ENCODE results near the gene BMPR2.
"Not testable (repeated sequence)": the region's sequence is repeated elsewhere in the genome, so short reads cannot be mapped to it uniquely, and the experiment has no call there.

The BMPR2 gene

DNA sequence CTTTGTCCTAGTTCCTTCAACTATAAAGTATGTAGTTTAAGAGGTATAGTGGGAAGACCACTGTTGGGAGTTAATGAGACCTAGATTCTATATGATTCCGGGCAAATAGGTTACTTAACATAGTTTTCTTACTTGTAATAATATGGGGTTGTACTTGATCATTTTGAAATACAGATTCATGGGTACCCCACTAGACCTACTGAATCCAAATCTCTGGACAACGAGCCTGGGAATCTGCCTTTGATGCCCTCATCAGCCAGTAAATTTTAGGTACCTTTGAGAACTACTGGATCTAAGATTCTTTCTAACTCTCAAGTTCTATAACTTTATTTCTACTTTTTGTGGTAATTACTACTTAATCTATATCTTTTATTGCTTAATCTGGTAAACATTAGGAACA, 6.6 kb downstream of the BMPR2 start:
- no peak for DNase-seq (ENCODE audit: low read depth)

DNA sequence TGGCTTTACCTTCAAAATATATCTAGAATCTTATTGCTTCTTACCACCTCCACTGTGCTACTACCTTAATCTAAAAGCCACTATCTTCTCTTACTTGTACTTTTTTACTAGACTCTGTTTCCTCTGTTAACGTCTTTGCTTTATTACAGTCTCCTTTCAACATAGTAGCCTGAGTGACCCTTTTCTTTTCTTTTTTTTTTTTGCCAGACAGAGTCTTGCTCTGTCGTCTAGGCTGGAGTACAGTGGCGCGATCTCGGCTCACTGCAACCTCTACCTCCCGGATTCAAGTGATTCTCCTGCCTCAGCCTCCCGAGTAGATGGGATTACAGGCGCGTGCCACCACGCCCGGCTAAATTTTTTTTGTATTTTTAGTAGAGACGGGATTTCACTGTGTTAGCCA, 10.4 kb downstream of the BMPR2 start:
- DNase-seq (ENCODE audit: low read depth), result not testable (repeated sequence)

DNA sequence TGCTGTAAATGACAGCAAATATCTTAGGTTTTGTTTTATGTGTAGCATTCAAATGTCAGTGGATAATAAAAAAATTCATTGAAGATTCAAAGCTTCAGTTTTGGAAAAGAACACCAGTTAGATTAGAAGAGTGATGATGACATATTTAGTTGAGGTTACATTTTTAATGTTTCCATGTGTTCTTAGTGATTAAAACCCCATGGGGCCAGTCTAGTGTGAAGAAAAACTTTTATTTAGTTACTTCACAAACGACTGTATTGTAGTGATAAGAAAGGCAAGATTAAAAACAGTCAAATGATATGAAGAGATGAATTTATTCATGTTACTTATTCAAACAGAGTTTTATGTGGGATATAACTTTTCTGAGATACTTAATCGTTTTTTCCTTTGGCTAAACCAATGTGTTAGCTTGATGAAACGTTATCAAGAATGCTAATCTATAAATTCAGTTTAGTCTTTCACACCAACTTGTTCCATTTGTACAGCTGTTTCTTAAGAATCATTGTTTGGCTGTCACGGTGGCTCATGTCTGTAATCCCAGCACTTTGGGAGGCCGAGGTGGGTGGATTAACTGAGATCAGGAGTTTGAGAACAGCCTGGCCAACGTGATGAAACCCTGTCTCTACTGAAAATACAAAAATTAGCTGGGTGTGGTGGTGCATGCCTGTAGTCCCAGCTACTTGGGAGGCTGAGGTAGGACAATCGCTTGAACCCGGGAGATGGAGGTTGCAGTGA, 11.6 kb downstream of the BMPR2 start:
- peak; percentile 28 for DNase-seq (ENCODE audit: low read depth)

DNA sequence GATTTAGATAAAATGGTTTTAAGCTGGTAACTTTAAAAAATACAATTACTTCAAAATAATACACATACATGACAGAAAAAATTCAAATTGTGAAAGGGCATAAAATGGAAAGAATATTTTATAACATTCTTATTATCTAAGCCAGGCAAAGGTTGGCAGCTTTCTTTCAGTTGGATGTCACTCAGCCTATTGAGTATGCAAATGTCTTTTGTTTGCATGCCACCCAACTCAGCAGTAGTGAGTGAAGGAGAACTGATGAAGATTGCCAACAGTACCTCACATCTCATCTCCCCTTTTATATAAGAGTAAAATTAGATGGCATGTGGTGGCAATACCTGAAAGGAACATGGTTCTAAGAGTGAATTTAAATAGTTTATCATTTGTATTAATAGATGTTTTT, 24.8 kb downstream of the BMPR2 start:
- no peak for DNase-seq (ENCODE audit: low read depth)

DNA sequence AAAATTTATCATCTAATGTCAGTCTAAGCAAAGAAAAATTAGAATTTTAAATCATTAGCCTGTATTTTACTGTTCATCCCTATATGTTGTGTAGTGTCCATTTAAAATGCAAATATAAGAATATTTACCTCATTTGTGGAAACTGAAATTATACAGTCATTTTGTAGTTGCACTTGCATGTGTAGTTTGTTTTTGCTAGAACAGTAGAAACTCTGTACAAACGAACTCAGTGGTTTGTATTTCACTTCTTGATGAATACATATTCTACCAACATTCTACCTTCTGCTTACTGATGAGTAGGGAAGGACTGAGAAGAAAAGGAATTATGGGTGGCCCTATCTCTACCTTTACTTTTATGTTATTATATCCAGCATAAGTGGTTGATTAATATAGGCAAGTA, 29.7 kb downstream of the BMPR2 start:
- DNase-seq (ENCODE audit: low read depth), result no peak

DNA sequence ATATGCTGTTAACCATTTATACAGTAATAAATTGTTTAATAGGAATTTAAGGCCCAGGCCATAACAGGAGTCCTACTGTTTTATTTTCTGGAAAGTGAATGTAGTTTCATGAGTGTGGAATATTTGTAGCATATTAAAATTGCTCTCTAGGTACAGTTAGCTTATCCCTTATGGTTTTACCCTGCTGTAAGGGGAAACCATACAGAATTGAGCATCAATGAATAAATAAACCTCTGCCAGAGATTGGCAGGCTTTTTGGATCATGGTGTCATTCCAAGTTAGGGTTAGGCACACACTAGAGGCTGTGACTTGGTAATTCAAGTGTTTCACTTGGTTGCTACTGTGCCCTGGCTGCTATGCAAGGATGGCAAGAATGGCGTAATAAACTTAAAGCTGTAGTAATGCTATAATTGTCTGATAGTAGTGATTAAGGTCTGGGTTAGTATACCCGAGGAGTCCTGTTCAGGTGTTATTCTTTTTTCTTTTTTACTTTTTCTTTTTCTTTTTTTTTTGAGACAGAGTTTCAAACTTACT, 30.4 kb downstream of the BMPR2 start:
- peak; percentile 45 for DNase-seq (ENCODE audit: low read depth)

DNA sequence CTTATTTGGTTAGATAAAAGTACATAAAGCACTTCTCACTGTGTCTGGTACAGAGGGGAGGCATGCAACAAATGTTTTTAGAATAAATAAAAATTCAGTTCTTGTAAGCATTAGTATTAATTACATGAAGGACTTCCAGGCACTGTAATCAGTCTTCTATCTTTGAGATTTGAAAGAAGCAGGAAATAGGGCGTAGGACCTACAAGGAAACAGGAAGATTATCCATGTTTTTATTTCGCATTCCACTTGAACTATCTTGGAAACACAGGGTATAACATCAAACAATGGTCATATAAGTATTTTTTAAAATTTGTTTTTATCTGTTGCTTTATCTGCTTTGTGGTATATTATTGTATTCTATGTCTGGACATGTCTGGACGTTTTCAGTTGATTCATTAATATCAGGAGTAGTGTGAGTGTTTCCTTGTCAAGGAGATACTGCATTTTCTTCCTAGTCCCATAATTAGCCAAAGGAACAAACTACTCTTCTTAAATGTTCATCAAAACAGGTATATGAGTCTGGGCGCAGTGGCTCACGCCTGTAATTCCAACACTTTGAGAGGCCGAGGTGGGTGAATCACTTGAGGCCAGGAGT, 32.5 kb downstream of the BMPR2 start:
- no peak for DNase-seq (ENCODE audit: low read depth)

DNA sequence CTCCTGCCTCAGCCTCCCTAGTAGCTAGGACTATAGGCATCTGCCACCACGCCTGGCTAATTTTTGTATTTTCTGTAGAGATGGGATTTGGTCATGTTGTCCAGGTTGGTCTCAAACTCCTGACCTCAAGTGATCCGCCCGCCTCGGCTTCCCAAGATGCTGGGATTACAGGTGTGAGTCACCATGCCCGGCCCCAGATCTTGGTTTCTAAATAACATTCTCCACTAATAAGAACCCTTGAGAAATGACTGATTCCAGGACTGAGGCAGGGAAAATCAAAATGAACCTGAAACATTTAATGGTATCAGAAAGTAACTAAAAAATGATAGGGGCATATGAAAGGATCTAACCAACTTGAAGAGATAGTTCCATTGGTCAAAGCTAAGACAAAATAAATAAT, 34.0 kb downstream of the BMPR2 start:
- no peak for DNase-seq (ENCODE audit: low read depth)

DNA sequence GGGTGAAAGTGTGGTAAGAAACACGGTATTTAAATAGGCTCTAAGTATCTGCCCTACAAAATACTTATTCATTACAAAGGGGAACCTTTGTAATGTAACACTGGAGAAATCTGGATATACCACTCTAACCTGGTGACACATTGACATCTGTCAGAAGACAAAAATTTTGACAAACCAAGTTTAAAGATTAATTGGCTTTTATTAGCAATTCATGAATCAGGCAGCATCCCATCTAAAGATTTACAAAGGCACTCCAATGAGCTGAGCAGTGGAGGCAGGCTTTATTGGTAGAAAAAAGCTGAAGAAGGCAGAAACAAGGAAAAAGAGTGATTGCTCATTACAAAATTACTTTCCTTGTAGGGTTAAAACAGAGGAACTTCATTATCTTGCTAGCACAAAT, 35.0 kb downstream of the BMPR2 start:
- no peak for DNase-seq (ENCODE audit: low read depth)

DNA sequence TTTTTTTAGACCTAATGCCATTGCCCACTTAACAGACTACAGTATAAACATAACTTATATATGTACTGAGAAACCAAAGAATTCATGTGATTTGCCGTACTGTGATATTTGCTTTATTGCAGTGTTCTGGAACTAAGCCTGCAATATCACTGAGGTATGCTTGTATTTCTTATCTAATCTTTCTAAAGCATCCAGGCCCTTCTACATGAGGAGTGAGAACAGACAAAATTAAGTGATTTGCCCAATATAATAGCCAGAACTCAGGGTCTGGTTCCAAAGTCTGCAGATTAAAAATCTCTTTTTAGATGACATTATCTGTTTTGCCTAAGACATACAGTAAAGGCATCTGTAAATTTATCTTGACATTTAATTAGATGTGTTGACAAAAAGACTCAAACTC, 41.9 kb downstream of the BMPR2 start:
- DNase-seq (ENCODE audit: low read depth), result no peak

DNA sequence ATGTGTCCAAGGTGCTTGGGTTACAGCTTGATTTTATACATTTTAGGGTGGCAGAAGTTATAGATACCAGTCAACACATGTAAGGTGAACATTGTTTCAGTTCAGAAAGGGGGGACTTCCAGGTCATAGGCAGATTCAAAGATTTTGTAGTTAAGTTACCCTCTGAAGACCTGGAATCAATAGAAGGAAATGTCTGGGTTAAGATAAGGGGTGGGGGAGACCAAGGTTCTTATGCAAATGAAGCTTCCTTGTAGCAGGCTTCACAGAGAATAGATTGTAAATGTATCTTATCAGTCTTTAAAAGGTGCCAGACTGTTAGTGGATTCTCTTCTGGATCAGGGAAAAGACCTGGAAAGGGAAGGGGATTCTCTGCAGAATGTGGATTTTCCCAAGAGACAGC, 42.4 kb downstream of the BMPR2 start:
- no peak for DNase-seq (ENCODE audit: low read depth)

DNA sequence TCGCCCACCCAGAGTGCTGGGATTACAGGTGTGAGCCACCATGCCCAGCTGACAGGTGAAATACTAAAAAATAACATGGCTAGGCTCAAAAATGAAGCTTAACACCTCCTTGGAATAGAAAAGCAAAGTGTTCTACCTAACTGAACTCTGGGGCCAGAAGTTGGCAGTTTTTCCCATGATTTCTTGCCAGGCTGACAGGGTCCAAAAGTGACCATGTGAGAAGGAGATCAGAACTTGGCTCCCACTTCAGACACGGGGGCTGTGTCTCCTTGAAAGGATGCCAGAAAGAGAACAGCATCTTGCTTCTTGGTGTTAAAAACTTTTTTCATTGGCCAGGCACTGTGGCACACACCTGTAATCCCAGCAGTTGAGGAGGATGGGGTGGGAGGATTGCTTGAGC, 47.0 kb downstream of the BMPR2 start:
- no peak for DNase-seq (ENCODE audit: low read depth)

DNA sequence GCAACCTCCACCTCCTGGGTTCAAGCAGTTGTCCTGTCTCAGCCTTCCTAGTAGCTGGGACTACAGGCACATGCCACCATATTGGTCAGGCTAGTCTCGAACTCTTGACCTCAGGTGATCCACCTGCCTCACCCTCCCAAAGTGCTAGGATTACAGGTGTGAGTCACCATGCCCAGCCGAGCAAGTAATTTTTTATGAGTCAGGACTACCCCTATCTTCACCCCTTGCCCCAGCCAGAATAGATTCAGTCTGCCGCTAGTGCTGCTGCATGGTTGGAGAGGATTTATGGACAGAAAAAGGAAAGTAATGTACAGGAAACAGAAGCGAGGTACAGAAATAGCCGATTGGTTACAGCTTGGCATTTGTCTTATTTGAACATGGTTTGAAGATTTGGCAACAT, 48.9 kb downstream of the BMPR2 start:
- no peak for DNase-seq (ENCODE audit: low read depth)

DNA sequence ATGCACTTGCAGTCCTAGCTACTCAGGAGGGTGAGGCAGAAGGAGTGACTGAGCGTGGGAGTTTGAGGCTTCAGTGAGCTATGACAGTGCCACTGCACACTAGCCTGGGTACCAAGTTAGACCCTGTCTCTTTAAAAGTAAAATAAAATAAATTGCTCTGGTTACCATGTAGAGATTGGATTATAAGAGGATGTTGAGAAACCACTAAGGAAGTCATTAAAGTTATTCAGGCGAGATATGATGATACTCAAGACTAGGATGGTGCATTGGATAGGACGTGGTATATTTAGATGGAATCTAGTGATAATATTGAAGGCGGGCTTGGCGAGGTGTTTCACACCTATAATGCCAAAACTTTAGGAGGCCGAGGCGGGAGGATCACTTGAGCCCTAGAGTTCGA, 50.6 kb downstream of the BMPR2 start:
- DNase-seq (ENCODE audit: low read depth), result no peak

DNA sequence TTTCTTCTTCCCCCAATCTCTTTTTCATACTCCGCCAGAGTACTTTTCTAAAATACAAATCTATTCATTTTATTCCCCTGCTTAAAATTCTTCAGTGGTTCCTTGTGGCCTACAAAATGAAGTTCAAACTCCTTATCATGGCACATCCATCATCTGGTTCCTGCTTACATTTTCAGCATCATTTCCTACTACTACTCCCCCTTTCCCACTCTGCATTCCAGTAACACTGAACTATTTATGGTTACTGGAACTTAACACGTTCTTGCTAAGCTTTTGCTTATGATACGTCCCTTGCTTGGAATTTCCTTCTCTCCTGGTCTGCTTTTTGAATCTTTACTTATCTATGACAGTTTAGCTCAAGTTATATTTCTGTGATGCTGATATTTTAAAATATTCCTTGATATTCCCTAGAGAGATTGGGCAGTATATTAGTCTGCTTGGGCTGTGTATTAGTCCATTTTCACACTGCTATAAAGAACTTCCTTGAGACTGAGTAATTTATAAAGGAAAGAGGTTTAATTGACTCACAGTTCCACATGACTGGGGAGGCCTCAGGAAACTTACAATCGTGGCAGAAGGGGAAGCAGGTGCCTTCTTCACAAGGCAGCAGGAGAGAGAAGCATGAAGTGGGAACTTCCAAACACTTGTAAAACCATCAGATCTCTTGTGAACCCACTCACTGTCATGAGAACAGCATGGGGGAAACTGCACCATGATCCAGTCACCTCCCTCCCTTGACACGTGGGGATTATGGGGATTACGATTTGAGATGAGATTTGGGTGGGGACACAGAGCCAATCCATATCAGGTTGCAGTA, 53.2 kb downstream of the BMPR2 start:
- DNase-seq (ENCODE audit: low read depth), result peak; percentile 1

DNA sequence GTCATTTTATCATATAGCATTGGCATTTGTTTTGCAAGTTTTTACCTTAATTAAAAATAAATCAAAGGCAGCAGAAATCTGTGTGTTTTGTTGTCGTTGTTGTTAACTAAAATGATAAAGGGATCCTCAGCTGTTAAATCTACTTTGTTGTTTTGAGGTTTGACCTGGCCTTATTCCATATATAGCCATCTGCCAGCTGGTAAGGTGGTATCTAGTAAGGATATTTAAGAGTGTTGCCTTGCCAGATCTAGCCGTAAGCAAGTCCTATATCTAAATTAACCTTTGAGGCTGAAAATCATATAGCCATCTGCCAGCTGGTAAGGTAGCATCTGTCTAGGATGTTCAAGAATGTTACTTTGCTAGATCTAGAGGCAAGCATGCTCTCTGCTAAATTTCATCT, 56.6 kb downstream of the BMPR2 start:
- no peak for DNase-seq (ENCODE audit: low read depth)

DNA sequence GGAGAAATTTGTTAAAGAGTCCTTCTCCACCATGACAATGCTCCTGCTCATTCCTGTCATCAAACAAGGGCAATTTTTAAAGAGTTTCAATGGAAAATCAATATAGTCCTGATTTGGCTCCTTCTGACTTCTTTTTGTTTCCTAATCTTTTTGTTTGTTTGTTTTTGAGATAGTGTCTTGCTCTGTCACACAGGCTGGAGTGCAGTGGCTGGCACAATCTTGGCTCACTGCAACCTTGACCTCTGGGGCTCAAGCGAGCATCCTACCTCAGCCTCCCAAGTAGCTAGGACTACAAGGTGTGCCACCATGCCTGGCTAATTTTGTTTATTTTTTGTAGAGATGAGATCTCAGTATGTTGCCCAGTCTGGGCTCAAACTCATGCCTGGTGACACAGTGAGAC, 58.3 kb downstream of the BMPR2 start:
- DNase-seq (ENCODE audit: low read depth), result no peak

DNA sequence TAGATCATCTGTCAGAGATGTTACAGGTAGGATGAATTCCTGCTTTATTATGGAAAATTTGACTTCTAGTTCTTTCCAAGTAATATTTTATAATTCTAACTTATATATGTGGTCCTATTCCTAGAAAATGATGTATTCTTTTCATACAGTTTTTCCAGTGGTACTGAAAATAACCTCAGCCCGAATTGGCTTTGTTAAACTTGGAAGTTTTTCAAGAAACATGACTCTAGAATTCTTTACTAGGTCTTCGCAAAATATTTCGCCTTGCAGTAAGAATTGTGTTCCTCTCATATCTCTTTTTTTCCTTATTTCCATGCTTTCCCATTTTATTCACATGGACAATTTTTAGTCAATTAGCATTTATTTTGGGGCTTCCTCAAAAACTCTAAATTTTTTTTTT, 60.5 kb downstream of the BMPR2 start:
- DNase-seq (ENCODE audit: low read depth), result no peak

DNA sequence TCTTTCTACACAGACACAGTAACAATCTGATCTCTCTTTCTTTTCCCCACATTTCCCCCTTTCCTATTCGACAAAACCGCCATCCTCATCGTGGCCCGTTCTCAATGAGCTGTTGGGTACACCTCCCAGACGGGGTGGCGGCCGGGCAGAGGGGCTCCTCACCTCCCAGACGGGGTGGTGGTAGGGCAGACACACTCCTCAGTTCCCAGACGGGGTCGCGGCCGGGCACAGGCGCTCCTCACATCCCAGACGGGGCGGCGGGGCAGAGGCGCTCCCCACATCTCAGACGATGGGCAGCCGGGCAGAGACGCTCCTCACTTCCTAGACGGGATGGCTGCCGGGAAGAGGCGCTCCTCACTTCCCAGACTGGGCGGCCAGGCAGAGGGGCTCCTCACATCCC, 64.0 kb downstream of the BMPR2 start:
- not testable (repeated sequence) for DNase-seq (ENCODE audit: low read depth)

DNA sequence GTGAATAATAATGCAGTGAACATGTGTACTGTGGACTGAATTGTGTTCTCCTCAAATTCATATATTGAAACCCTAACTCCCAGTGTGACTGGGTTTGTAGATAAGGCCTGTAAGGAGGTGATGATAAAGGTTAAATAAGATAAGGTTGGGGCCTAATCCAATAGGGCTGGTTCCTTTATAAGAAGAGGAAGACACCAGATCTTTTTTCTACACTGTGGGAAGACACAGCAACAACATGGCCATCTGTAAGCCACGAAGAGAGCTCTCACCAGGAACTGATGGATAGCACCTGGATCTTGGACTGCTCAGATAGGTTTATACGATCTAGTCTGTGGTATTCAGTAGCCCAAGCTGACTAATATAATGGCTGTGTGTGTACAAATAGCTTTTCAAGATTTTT, 66.8 kb downstream of the BMPR2 start:
- DNase-seq (ENCODE audit: low read depth), result no peak

DNA sequence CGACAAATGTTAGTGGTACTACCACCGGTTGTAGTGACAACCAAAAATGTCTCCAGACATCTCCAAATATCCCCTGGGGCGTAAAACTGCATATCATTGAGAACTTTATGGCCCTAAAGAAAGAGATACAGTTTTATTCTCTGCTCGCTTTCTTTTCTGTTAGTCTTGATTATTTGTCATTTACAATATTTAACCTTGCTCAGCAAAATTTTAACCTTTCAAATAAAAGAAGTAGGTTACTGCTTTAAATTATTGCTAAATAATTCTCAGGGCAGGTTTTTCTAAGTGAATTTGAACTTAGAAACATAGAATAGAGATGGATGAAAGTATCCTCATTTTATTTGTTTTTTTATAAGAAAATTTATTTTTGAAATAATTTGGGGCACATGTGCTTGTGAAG, 67.9 kb downstream of the BMPR2 start:
- DNase-seq (ENCODE audit: low read depth), result no peak

DNA sequence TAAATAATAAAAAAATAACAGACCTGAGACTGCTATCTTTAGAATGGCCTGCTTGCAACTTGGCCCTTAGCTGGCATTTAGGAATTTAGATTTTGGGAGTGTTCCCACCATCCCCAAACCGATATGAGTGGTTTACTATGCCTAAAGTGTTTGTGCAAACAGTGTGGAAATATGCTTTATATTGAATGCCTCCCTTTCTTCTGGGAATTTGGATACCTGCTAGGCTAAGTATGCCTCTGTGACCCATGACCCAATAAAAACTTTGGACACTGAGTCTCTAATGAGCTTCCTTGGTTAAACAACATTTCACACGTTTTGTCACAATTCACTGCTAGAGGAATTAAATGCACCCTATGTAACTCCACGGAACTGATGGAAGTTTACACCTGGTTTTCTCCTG, 73.2 kb downstream of the BMPR2 start:
- no peak for DNase-seq (ENCODE audit: low read depth)

DNA sequence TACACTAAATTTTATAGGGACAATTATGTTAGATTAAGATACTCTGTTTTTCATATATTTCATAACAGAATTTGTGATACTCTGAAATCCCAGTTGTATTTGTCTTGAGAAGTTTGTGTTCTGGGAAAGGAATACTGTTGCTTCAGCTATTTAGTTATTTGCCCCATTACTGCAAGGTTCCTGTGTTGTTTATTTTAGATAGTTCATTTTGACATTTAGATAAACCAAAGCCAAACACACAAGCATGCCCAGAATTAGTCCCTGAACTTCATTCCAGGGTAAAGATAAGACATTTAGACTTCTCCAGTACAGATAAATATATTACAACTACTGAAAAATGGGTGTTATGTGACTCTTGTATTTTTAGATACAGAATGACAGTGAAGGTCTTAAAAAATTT, 74.7 kb downstream of the BMPR2 start:
- no peak for DNase-seq (ENCODE audit: low read depth)

Measured in fibroblast of gingiva (primary cell).